GM21360 (cell line): ENCODE data around the gene GFPT2.
A peak's percentile ranks its signal among the peaks of the same experiment; 100 is the strongest.

Experiments used
- ATAC-seq: cut with Tn5 transposase; IDR thresholded peaks from one replicate; pipeline ENCODE4 v1.9.1; 2021; ENCODE audit warnings: mild to moderate bottlenecking, moderate library complexity; ENCODE audit not compliant: unreplicated experiment

GFPT2 gene

GRCh38 chr5:180353048-180353979, at the start of gene GFPT2:
TSS of gene GFPT2 (minus strand) at chr5:180353336. CDS start at chr5:180353217, 119 bp downstream.
- peak; percentile 70 for ATAC-seq

DNA sequence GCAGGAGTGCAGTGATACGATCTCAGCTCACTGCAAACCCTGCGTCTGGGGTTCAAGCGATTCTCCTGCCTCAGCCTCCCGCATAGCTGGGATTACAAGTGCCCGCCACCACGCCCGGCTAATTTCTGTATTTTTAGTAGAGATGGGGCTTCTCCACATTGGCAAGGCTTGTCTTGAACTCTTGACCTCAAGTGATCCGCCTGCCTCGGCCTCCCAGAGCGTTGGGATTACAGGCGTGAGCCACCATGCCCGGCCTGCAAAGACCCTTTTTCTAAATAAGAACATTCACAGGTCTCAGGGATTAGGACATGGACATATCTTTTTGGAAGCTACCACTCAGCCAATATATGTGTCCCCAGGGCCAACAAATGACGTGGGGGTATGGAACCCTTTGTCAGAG, 49.6 kb upstream of the GFPT2 start:
- no peak for ATAC-seq

GRCh38 chr5:180401229-180401907, 48.2 kb upstream of the GFPT2 start:
- no peak for ATAC-seq

DNA sequence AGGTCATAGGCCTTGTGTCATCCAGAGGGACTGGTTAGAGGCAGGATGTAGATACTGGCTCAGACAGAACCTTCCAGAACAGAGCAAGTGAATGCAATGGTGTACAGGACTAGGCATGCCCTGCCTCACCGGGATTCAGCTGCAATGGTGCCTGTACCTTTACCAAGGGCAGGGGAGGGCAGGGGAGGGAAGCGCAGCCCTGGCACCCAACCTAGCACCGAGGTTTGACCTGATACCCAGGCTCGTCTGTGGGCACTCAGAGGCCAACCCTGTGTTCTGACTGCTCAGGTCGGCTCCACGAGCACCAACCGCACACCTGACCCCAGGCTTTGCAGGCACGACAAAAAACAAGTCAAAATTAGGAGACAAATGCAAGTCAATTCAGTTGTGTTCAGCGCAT, 47.3 kb upstream of the GFPT2 start:
- ATAC-seq, result no peak

DNA sequence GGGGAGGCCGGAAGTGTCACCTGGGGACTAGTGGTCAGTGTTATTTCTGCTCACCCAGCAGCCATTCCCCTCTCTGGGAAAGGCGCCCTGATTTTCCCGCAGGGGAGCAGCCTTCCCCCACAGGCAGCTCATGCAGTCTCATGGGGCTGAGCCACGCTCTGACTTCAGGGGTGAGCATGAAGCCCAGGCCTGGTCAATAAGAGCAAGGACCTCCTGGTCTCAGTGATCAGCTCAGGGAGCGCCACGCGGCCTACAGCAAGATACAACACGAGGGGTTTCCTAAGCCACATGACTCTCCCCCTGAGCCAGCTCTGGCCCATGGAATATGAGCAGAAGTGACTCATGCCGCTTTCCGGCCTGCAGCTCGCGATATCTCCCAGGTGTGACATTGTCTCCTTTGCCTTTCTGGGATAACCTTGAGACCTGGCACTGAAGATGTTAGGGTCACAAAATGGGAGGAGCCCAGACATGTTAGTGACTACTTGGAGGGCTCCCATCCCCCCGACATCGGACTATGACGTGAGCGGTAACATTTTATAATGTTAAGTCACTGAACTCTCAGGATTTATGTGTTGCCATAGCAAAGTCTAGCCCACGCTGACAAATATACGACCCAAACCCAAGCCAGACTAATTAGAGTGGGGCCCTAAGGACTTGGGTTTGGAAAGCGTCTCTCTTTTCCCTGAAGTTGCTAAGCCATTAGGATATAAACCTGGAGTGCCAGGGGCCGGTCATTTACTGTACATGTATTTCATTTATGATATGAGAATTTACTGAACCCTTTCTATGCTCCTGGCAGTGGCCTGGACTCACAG, 46.5 kb upstream of the GFPT2 start:
- ATAC-seq, result no peak

DNA sequence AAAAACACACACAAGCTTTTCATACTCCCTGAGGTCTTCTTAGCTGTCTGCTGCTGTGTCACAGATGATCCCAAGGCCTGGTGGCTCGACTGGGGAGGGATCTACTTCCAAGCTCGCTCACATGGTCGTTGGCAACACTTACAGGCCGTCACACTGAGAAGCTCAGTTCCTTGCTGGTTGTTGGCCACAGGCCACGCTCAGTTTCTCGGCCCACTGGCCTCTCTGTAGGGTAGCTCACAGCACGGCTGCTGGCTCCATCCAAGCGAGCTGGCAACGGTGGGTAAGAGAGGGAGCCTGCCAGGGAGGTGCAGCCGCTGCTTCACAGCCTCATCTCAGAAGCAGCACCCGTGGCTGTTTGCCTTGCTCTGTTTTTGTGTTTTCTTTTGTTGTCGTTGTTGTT, 43.8 kb upstream of the GFPT2 start:
- no peak for ATAC-seq

- ATAC-seq, result no peak
These were observed 42.6 kb upstream of the GFPT2 start for GRCh38 chr5:180395540-180396274.

DNA sequence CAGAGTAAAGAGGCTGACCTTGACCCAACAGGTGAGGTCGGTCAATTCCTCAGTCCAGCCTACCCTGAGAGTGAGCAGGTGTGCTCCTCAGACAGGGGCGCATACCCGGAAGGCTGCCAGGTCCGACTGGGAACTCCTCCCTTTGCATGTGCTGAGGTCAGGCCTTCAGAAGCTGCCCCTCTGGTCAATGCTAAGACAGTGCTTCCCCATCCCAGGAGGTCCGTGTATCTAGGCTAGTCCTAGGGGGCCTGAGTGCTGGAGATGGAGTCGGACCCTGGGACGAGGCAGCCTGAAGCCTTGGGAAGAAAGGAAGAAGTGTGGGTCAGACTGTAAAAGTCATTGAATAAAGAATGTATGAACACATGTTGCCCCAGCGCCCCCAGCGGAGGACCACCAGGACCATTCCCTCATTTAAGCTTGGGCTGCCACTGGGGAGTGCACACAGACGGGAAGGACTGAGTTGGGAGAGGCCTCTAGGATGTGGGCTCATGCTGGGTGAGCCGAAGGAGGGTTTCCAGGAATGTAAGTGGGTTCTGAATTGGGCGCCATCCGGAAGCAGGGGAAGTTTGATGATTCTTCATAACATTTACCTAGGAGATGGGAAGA, 41.0 kb upstream of the GFPT2 start:
- no peak for ATAC-seq

GRCh38 chr5:180391276-180391675, 38.1 kb upstream of the GFPT2 start:
- ATAC-seq, result no peak

DNA sequence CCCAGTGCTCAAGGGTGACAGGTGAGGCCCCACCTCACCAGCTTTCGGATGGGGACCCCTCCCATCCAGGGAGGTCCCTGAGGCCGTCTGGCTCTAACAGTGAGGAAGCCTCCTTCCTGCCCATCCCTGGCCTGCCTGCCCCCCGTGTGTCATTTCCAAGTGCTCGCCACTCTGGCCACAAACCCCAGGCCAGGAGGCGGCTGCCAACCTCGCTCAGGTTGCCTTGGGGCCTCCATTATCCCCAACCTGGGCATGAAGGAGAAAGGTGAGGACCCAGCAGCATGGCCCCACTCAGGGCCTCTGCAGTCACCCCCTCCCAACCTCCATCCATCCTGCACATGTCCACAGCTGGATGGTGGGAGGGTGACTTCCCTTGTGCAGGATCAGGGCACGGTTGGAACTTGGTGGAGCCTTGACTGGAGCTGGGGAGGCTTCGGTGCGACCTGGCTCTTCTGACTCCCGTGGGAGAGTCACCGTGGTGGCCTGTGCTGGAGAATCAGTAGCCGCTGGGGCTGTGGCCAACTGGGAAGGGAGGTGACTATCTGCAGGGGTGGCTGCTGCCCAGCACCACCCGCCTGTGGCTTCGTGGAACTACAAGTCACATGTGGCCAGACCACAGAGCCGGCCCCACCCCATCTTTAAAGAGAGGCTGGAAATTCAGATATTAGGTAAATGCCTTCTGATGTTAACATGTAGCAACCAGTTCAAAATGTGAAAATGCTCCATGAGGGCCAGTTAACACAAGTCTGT, 37.5 kb upstream of the GFPT2 start:
- ATAC-seq, result no peak

DNA sequence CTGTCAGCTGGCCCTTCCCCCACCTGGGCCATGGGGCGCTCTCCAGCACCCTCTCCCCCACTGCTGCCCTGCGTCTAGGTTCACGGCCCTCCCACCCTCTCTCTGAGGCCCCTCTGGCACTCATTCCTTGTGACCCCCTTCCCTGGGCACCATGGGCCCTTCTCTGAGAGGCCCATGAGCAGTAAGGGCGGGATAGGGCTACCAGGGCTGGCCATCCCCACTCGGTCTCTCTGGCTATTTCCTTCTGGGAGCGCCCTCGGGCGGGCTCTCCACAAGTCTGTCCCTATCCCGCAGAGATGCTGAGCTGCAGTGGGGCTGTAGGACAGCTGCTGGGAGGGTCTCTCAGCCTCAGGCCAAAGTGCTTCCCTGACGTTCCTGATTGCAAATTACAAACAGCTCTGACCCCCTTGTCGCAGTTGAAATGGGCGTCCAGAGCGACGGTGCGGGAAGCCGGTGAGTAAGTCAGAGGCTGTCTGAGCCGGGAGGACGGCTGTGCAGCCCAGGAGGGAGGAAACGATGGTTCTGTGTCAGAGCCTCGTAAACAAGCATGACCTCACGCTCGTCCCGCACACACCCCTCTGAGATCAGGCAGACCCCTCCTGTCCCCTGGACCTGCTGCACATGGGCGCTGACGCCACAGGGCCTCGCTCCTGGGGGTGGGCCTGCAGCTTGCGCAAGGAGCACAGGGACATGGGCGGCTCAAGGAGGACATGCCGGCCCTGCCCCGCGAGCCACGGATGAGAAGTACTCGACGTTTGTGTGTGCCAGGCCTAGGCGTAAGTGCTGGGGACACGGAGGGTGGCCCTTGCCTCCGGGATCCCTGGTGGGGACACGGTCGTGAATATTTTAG, 36.3 kb upstream of the GFPT2 start:
- no peak for ATAC-seq

- ATAC-seq, result no peak
These were observed 34.7 kb upstream of the GFPT2 start for GRCh38 chr5:180387798-180388197.

GRCh38 chr5:180382926-180383325, 29.8 kb upstream of the GFPT2 start:
- ATAC-seq, result no peak

- no peak for ATAC-seq
These were observed 28.8 kb upstream of the GFPT2 start for GRCh38 chr5:180381851-180382480.

DNA sequence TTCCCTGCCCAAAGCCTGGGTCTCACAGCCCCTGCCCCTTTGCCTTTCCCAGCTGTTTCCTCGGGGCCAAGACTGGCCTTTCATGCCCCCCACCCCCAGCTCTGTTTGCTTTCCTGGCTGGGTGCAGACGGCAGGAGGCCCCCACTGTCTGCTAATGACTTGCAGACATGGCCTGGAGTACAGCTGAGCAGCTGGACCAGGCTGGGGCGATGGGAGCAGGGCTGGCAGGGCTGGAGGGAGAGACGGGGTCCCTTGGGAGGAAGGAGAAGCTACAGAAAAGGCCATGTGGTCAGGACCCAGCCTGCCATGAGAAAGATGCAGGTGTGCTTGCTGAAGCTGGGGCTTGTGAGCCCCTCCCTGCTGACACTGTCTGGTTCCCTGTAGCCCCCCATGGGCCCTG, 28.3 kb upstream of the GFPT2 start:
- ATAC-seq, result no peak

DNA sequence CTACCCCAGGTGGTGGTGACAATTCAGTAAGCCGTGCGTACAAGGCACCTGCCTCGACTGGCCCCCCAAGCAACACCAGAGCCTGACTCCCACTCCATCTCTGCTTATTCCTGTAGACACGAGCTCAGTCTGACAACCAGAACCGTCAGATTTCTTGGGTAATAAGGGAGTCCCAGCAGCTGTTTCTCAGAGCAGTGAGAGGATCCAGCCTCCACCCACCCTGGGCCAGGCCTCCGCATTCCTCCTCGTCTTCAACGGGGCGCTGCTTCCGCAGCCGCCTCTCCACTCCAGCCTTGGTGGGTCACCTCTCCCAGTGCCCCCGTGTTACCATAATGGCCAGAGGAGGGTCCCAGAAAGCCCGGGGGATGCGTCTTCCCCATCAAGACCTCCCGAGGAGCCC, 27.7 kb upstream of the GFPT2 start:
- ATAC-seq, result no peak

GRCh38 chr5:180380441-180380840, 27.3 kb upstream of the GFPT2 start:
- no peak for ATAC-seq
